ENCODE results near the gene FGFBP2.
"Not testable (repeated sequence)": the region's sequence is repeated elsewhere in the genome, so short reads cannot be mapped to it uniquely, and the experiment has no call there.

FGFBP2 gene

GRCh38 chr4:15935504-15936402 is 27.2 kb downstream of the FGFBP2 start:
- in situ Hi-C loops (cut with MboI; ENCODE audit: low sequenced_read_pairs): no loop called here

- in situ Hi-C loops (cut with MboI; ENCODE audit: low sequenced_read_pairs): no loop called here
These were observed 28.7 kb downstream of the FGFBP2 start for GRCh38 chr4:15934259-15934658.

- in situ Hi-C loops (cut with MboI; ENCODE audit: low sequenced_read_pairs): no loop called here
These were observed 31.3 kb downstream of the FGFBP2 start for GRCh38 chr4:15931451-15932210.

GRCh38 chr4:15930314-15930713 is 32.7 kb downstream of the FGFBP2 start:
- in situ Hi-C loops (cut with MboI; ENCODE audit: low sequenced_read_pairs): no loop called here

GRCh38 chr4:15929540-15929939 is 33.4 kb downstream of the FGFBP2 start:
- in situ Hi-C loops (cut with MboI; ENCODE audit: low sequenced_read_pairs): no loop called here

- in situ Hi-C loops (cut with MboI; ENCODE audit: low sequenced_read_pairs): no loop called here
These were observed 34.1 kb downstream of the FGFBP2 start for GRCh38 chr4:15928883-15929282.

GRCh38 chr4:15926486-15926885 is 36.5 kb downstream of the FGFBP2 start:
- in situ Hi-C loops (cut with MboI; ENCODE audit: low sequenced_read_pairs): no loop called here

GRCh38 chr4:15925830-15926229 is 37.1 kb downstream of the FGFBP2 start:
- in situ Hi-C loops (cut with MboI; ENCODE audit: low sequenced_read_pairs): no loop called here

- in situ Hi-C loops (cut with MboI; ENCODE audit: low sequenced_read_pairs): no loop called here
These were observed 41.4 kb downstream of the FGFBP2 start for GRCh38 chr4:15921592-15921932.

GRCh38 chr4:15920723-15921591 is 42.0 kb downstream of the FGFBP2 start:
- in situ Hi-C loops (cut with MboI; ENCODE audit: low sequenced_read_pairs): no loop called here

- in situ Hi-C loops (cut with MboI; ENCODE audit: low sequenced_read_pairs): no loop called here
These were observed 44.4 kb downstream of the FGFBP2 start for GRCh38 chr4:15918484-15919129.

GRCh38 chr4:15917297-15917696 is 45.7 kb downstream of the FGFBP2 start:
- in situ Hi-C loops (cut with MboI; ENCODE audit: low sequenced_read_pairs): no loop called here

GRCh38 chr4:15916358-15916757 is 46.6 kb downstream of the FGFBP2 start:
- in situ Hi-C loops (cut with MboI; ENCODE audit: low sequenced_read_pairs): not testable (repeated sequence)

GRCh38 chr4:15914736-15915135 is 48.2 kb downstream of the FGFBP2 start:
- in situ Hi-C loops (cut with MboI; ENCODE audit: low sequenced_read_pairs): no loop called here

GRCh38 chr4:15914291-15914690 is 48.7 kb downstream of the FGFBP2 start:
- in situ Hi-C loops (cut with MboI; ENCODE audit: low sequenced_read_pairs): no loop called here

GRCh38 chr4:15913631-15913970 is 49.4 kb downstream of the FGFBP2 start:
- in situ Hi-C loops (cut with MboI; ENCODE audit: low sequenced_read_pairs): no loop called here

- in situ Hi-C loops (cut with MboI; ENCODE audit: low sequenced_read_pairs): no loop called here
These were observed 49.9 kb downstream of the FGFBP2 start for GRCh38 chr4:15912961-15913630.

GRCh38 chr4:15912236-15912635 is 50.7 kb downstream of the FGFBP2 start:
- in situ Hi-C loops (cut with MboI; ENCODE audit: low sequenced_read_pairs): no loop called here
